ENCODE data around the gene PMPCB.

PMPCB gene

GRCh38 chr7:103347507-103348267 is 50.5 kb downstream of the PMPCB start, which contains the start of gene PSMC2:
Gene PSMC2, plus strand, starts transcription at chr7:103347643. Its CDS starts 69 bp downstream, at chr7:103347712.
- peak within 1 kb of the TSS; percentile 99 for H3K4me3 Mint-ChIP-seq
- H3K4me1 Mint-ChIP-seq (ENCODE audit: low read depth) = peaks cover 72% of the 10 kb centered on the region
- peak within 1 kb of the TSS; percentile 98 for H3K27ac Mint-ChIP-seq
- H3K27me3 Mint-ChIP-seq = no peaks in the 10 kb centered on the region
- H3K36me3 Mint-ChIP-seq (ENCODE audit: low read depth) = peaks cover 25% of the 10 kb centered on the region
- no peaks in the 10 kb centered on the region for H3K9me3 Mint-ChIP-seq

GRCh38 chr7:103348452-103348851 is 51.2 kb downstream of the PMPCB start:
- H3K4me1 Mint-ChIP-seq (ENCODE audit: low read depth) = peaks cover 67% of the 10 kb centered on the region
- no peaks in the 10 kb centered on the region for H3K9me3 Mint-ChIP-seq
- no peaks in the 10 kb centered on the region for H3K27me3 Mint-ChIP-seq
- H3K27ac Mint-ChIP-seq = peak overlapping the region; percentile 84
- H3K36me3 Mint-ChIP-seq (ENCODE audit: low read depth) = peaks cover 30% of the 10 kb centered on the region
- H3K4me3 Mint-ChIP-seq = peak overlapping the region; percentile 99

GRCh38 chr7:103348959-103349358 is 51.7 kb downstream of the PMPCB start:
- Mint-ChIP-seq H3K27me3 (no peaks in the 10 kb centered on the region), H3K27ac (peak overlapping the region; percentile 34), H3K4me3 (peak overlapping the region; percentile 99), H3K9me3 (no peaks in the 10 kb centered on the region), H3K36me3 (ENCODE audit: low read depth) (peaks cover 30% of the 10 kb centered on the region), H3K4me1 (ENCODE audit: low read depth) (peaks cover 62% of the 10 kb centered on the region)

- H3K9me3 Mint-ChIP-seq = no peaks in the 10 kb centered on the region
- H3K27ac Mint-ChIP-seq = peak overlapping the region; percentile 76
- peak overlapping the region; percentile 99 for H3K4me3 Mint-ChIP-seq
- peaks cover 34% of the 10 kb centered on the region for H3K36me3 Mint-ChIP-seq (ENCODE audit: low read depth)
- no peaks in the 10 kb centered on the region for H3K27me3 Mint-ChIP-seq
- peaks cover 60% of the 10 kb centered on the region for H3K4me1 Mint-ChIP-seq (ENCODE audit: low read depth)
These were observed 52.6 kb downstream of the PMPCB start for GRCh38 chr7:103349805-103350204.
